ENCODE results near the gene PROZ. TPM values are rescaled to one million over a fixed set of nuclear protein-coding genes. Genes with fewer than 3 reads are reported as not detected.

PROZ gene
- total and polyA plus RNA-seq, 2 donors (not counting 1 experiment from before 2014, with no cell fraction given), result not detected

DNA sequence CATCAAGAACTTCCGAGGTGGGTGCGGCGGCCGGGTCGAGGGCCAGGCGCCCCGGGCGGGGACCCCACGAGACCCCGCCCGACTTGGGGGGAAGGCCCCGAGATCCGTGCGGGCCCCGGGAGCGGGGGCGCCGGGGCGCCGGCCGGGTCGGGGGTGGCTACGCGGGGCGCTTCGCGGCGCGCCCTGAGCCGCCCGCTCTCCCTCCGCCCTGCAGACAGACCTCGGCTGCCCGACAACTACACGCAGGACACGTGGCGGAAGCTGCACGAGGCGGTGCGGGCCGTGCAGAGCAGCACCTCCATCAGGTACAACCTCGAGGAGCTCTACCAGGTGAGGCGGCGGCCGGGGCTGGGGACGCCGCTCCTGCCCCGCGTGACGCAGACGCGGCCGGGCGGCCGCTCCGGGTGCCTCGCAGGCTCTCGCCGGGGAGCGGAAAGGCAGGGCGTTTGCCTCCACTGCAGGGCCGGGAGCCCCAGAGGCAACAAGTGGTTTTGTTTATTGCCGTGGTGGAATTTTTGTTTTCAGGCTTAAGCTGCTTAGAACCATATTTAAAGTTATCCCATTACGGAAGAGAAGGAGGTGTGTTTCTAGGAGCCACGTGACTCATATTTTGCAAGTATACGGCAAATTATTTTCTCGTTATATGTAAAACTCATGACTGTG is 51.4 kb downstream of the PROZ start:
- H3K9me3 ChIP-seq (ENCODE audit: control insufficient read depth, insufficient read depth, low read depth, low read length), result no peaks in the 10 kb centered on the region
- TF ChIP-seq EZH2 (IDR thresholded peaks at IDR 0.05; ENCODE audit: low read length, missing control alignments), result no peak
- TF ChIP-seq, protein P1, sequence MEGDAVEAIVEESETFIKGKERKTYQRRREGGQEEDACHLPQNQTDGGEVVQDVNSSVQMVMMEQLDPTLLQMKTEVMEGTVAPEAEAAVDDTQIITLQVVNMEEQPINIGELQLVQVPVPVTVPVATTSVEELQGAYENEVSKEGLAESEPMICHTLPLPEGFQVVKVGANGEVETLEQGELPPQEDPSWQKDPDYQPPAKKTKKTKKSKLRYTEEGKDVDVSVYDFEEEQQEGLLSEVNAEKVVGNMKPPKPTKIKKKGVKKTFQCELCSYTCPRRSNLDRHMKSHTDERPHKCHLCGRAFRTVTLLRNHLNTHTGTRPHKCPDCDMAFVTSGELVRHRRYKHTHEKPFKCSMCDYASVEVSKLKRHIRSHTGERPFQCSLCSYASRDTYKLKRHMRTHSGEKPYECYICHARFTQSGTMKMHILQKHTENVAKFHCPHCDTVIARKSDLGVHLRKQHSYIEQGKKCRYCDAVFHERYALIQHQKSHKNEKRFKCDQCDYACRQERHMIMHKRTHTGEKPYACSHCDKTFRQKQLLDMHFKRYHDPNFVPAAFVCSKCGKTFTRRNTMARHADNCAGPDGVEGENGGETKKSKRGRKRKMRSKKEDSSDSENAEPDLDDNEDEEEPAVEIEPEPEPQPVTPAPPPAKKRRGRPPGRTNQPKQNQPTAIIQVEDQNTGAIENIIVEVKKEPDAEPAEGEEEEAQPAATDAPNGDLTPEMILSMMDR (conservative IDR thresholded peaks at IDR 0.05 in 1 of 2, IDR thresholded peaks at IDR 0.05 in 1 of 2; ENCODE audit: low read depth in 1 of 2, low read length in 2 of 2), result no peak
- peaks cover 87% of the 10 kb centered on the region for H3K79me2 ChIP-seq (ENCODE audit: control insufficient read depth, insufficient read depth, low read length)
- H3K4me3 ChIP-seq (replicated peaks in 1 of 4; ENCODE audit: control extremely low read depth in 1 of 4, insufficient read depth in 1 of 4, low read depth in 3 of 4, low read length in 4 of 4), result peak overlapping the region; percentile 66 to 92 (median 78)
- H3K27ac ChIP-seq (ENCODE audit: insufficient read depth, low read length), result peak overlapping the region; percentile 80
- H2AFZ ChIP-seq (ENCODE audit: low read length), result no peak overlapping the region
- peaks cover 9% of the 10 kb centered on the region for H3K4me1 ChIP-seq (ENCODE audit: control insufficient read depth, extremely low read depth, insufficient read depth, low read length)
- H3K27me3 ChIP-seq (ENCODE audit: control insufficient read depth, insufficient read depth, low read length), result no peaks in the 10 kb centered on the region
- H3K36me3 ChIP-seq (ENCODE audit: control insufficient read depth, insufficient read depth, low read length), result peaks cover 5% of the 10 kb centered on the region
- H3K4me2 ChIP-seq (ENCODE audit: extremely low read depth, insufficient read depth, low read length), result peak overlapping the region; percentile 81
- H4K20me1 ChIP-seq (ENCODE audit: control insufficient read depth, extremely low read depth, insufficient read depth, low read length), result no peaks in the 10 kb centered on the region
- peak overlapping the region; percentile 86 for H3K9ac ChIP-seq (ENCODE audit: insufficient read depth, low read length)
- peak; percentile 59 to 60 for DNase-seq (ENCODE audit: low read depth in 2 of 2)

DNA sequence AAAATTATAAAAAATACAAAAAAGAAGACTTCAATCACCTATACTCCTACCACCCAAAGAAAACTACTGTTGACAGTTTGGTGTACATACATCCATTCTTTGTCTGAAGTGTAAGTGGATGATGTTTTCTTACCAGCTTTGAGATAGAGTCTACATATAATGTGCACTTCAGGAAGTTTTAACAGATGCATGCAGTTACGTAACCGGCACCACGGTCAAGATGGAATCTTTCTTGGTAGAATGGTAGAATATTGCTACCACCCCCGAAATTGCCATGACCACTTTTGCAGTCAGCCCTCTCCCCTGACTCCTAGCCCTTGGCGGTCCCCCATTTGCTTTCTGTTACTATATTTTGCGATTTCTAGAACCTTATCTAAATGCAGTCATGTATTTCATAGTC is 52.4 kb downstream of the PROZ start:
- no peak for TF ChIP-seq EZH2 (IDR thresholded peaks at IDR 0.05; ENCODE audit: low read length, missing control alignments)
- peak overlapping the region; percentile 66 to 92 (median 78) for H3K4me3 ChIP-seq (replicated peaks in 1 of 4; ENCODE audit: control extremely low read depth in 1 of 4, insufficient read depth in 1 of 4, low read depth in 3 of 4, low read length in 4 of 4)
- H3K4me2 ChIP-seq (ENCODE audit: extremely low read depth, insufficient read depth, low read length), result peak overlapping the region; percentile 81
- no peaks in the 10 kb centered on the region for H3K27me3 ChIP-seq (ENCODE audit: control insufficient read depth, insufficient read depth, low read length)
- H3K9ac ChIP-seq (ENCODE audit: insufficient read depth, low read length), result no peak overlapping the region
- H3K79me2 ChIP-seq (ENCODE audit: control insufficient read depth, insufficient read depth, low read length), result peaks cover 87% of the 10 kb centered on the region
- no peaks in the 10 kb centered on the region for H3K9me3 ChIP-seq (ENCODE audit: control insufficient read depth, insufficient read depth, low read depth, low read length)
- no peak overlapping the region for H3K27ac ChIP-seq (ENCODE audit: insufficient read depth, low read length)
- H3K36me3 ChIP-seq (ENCODE audit: control insufficient read depth, insufficient read depth, low read length), result peaks cover 5% of the 10 kb centered on the region
- no peak for DNase-seq (ENCODE audit: low read depth in 2 of 2)
- peaks cover 13% of the 10 kb centered on the region for H3K4me1 ChIP-seq (ENCODE audit: control insufficient read depth, extremely low read depth, insufficient read depth, low read length)
- H4K20me1 ChIP-seq (ENCODE audit: control insufficient read depth, extremely low read depth, insufficient read depth, low read length), result peaks cover 3% of the 10 kb centered on the region
- no peak overlapping the region for H2AFZ ChIP-seq (ENCODE audit: low read length)

DNA sequence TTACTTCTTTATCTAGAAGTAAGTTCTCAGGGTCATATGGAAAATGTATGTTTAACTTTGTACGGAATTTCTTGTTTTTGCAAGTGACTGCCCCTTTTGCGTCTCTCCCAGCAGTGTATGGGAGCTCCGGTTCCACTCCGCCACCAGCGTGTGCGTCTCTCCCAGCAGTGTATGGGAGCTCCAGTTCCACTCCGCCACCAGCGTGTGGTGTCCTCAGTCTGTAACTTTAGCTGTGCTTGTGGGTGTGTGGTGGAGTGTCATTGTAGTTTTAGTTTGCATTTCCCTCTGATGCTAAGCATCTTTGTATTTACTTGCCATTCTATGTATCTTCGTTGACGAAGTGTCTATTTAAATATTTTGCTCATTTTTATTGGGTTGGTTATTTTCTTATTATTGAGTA is 53.3 kb downstream of the PROZ start:
- TF ChIP-seq, protein P1 (conservative IDR thresholded peaks at IDR 0.05 in 1 of 2, IDR thresholded peaks at IDR 0.05 in 1 of 2; ENCODE audit: low read depth in 1 of 2, low read length in 2 of 2), result no peak
- no peak for TF ChIP-seq EZH2 (IDR thresholded peaks at IDR 0.05; ENCODE audit: low read length, missing control alignments)
- H4K20me1 ChIP-seq (ENCODE audit: control insufficient read depth, extremely low read depth, insufficient read depth, low read length), result peaks cover 8% of the 10 kb centered on the region

More for the DNA sequence above, 53.3 kb downstream of the PROZ start:
- H3K27ac ChIP-seq (ENCODE audit: insufficient read depth, low read length), result no peak overlapping the region
- H3K36me3 ChIP-seq (ENCODE audit: control insufficient read depth, insufficient read depth, low read length), result peaks cover 5% of the 10 kb centered on the region
- no peak for DNase-seq (ENCODE audit: low read depth in 2 of 2)
- H2AFZ ChIP-seq (ENCODE audit: low read length), result no peak overlapping the region
- no peaks in the 10 kb centered on the region for H3K9me3 ChIP-seq (ENCODE audit: control insufficient read depth, insufficient read depth, low read depth, low read length)
- no peaks in the 10 kb centered on the region for H3K27me3 ChIP-seq (ENCODE audit: control insufficient read depth, insufficient read depth, low read length)
- peaks cover 87% of the 10 kb centered on the region for H3K79me2 ChIP-seq (ENCODE audit: control insufficient read depth, insufficient read depth, low read length)
- peak overlapping the region in 1 of 4 experiments; percentile 7 for H3K4me3 ChIP-seq (replicated peaks in 1 of 4; ENCODE audit: control extremely low read depth in 1 of 4, insufficient read depth in 1 of 4, low read depth in 3 of 4, low read length in 4 of 4)
- peaks cover 17% of the 10 kb centered on the region for H3K4me1 ChIP-seq (ENCODE audit: control insufficient read depth, extremely low read depth, insufficient read depth, low read length)
- H3K9ac ChIP-seq (ENCODE audit: insufficient read depth, low read length), result no peak overlapping the region
- H3K4me2 ChIP-seq (ENCODE audit: extremely low read depth, insufficient read depth, low read length), result no peak overlapping the region
